GM19397 (cell line): Measurements from ENCODE around the gene TMEM165.
"Not testable (repeated sequence)": the region's sequence is repeated elsewhere in the genome, so short reads cannot be mapped to it uniquely, and the experiment has no call there.

Experiments used
- ATAC-seq: cut with Tn5 transposase; IDR thresholded peaks from one replicate; pipeline ENCODE4 v1.9.1; 2021; ENCODE audit warnings: mild to moderate bottlenecking, moderate library complexity; ENCODE audit not compliant: unreplicated experiment

Gene TMEM165

GRCh38 chr4:55395529-55396307 lies at the start of gene TMEM165:
TMEM165 (plus strand) TSS chr4:55395957; CDS start chr4:55396190, 233 bp downstream.
- peak; percentile 96 for ATAC-seq

GRCh38 chr4:55345980-55346850 lies 49.5 kb upstream of the TMEM165 start, which contains the start of gene SRD5A3:
SRD5A3 (plus strand) TSS chr4:55346242; CDS start chr4:55346337, 95 bp downstream.
- ATAC-seq, result peak; percentile 96

- no peak for ATAC-seq
Observed at GRCh38 chr4:55346851-55347255, 48.9 kb upstream of the TMEM165 start.

- ATAC-seq, result no peak
Observed at GRCh38 chr4:55347610-55348228, 48.0 kb upstream of the TMEM165 start.

DNA sequence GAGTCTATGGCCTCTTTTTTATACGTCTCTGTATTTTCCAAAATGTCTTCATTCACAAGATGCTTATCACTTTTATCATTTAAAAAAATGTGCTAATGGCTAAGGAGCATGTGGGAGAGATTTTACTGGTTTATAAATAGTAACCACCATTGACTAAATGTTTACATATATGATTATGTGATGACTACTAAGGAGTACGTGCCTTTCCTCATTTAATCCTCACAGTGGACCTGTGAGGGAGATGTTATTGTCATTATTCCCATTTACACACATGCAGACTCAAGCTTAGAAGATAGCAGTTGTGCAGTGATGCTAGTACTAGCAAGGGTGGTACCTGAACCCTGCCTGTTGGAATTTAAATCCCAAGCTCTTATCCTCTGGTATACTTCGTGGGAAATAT lies 47.3 kb upstream of the TMEM165 start:
- ATAC-seq, result no peak

DNA sequence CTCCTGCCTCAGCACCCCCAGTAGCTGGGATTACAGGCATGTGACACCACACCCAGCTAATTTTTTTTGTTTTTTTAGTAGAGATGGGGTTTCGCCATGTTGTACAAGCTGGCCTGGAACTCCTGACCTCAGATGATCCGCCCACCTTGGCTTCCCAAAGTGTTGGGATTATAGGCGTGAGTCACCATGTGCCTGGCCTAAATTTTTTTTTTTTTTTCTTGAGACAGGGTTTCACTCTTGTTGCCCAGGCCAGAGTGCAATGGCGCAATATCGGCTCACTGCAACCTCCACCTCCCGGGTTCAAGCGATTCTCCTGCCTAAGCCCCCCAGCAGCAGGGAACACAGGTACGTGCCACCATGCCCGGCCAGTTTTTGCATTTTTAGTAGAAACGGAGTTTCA lies 44.9 kb upstream of the TMEM165 start:
- not testable (repeated sequence) for ATAC-seq

- no peak for ATAC-seq
Observed at GRCh38 chr4:55351824-55352223, 43.9 kb upstream of the TMEM165 start.

GRCh38 chr4:55352726-55353125 lies 43.0 kb upstream of the TMEM165 start:
- ATAC-seq, result no peak

GRCh38 chr4:55353228-55353747 lies 42.5 kb upstream of the TMEM165 start:
- not testable (repeated sequence) for ATAC-seq

DNA sequence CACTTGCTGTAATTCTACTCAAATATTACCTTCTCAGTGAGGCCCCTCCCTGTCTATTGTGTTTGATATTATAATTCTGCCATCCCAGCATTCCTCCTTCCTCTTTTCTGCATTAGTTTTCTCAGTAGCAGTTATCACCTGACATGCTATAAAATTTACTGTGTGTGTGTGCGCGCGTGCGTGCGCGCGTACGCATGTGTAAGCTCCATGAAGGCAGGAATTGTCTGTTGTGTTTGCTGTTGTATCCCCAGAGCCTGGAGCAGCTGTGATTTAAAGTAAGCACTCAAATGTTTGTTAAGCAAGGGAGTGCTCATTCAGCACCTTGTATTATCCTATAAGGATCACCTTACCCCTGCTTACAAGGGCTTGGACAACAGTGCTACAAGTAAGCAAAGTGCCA lies 41.1 kb upstream of the TMEM165 start:
- ATAC-seq, result no peak

DNA sequence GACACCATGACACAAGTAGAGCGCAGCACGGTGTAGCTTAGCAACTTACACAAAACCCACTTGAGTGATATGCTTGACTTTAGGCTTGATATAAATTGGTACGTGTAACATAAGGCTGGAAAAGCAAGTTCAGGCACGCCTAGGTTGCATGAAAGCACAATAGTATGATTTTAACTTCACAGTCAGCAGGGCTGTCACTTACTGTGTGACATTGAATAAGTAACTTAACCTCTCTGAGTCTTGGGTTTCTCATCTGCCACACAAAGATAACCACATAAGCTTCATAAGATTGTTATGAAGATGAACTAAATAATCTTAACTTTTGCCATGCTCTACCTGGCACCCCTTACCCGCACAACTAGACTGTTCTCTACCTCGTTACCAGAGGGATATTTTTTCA lies 40.2 kb upstream of the TMEM165 start:
- ATAC-seq, result no peak

- ATAC-seq, result no peak
Observed at GRCh38 chr4:55356991-55357461, 38.7 kb upstream of the TMEM165 start.

- no peak for ATAC-seq
Observed at GRCh38 chr4:55358246-55358645, 37.5 kb upstream of the TMEM165 start.

GRCh38 chr4:55358668-55359067 lies 37.1 kb upstream of the TMEM165 start:
- ATAC-seq, result peak; percentile 61

DNA sequence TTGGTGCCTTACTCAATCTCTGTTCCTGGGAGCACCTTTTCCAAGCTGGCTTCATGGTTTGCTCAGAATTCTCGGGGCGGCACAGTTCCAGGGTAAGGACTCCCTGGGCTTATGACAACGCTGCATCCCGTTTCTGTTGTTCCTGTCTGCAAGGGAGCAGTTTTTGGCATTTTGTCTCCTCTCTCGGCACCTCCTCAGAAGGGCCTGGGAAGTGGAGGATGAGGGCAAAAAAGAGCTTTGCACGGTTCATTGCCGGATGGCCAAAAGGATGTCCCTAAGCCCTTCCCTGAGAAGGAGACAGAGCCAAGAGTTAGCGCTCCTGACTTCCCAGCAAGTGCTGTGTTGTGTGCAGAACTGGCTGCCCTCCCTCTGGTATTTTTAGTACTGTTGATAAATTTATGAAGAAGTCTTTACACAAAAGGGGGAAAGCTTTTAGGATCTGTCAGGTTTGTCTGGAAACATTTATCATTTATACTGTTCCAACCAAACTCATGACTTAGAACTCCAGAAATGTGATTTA lies 36.3 kb upstream of the TMEM165 start:
- ATAC-seq, result no peak

DNA sequence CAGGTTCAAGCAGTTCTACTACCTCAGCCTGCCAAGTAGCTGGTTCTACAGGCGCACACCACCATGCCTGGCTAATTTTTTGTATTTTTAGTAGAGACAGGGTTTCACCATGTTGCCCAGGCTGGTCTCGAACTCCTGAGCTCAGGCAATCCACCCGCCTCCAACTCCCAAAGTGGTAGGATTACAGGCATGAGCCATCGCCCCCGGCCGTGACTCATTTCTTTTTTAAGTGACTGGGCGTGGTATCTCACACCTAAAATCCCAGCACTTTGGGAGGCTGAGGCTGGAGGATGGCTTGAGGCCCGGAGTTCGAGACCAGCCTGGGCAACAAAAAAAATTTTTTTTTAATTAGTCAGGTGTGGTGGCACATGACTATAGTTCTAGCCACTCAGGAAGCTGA lies 32.8 kb upstream of the TMEM165 start:
- not testable (repeated sequence) for ATAC-seq

DNA sequence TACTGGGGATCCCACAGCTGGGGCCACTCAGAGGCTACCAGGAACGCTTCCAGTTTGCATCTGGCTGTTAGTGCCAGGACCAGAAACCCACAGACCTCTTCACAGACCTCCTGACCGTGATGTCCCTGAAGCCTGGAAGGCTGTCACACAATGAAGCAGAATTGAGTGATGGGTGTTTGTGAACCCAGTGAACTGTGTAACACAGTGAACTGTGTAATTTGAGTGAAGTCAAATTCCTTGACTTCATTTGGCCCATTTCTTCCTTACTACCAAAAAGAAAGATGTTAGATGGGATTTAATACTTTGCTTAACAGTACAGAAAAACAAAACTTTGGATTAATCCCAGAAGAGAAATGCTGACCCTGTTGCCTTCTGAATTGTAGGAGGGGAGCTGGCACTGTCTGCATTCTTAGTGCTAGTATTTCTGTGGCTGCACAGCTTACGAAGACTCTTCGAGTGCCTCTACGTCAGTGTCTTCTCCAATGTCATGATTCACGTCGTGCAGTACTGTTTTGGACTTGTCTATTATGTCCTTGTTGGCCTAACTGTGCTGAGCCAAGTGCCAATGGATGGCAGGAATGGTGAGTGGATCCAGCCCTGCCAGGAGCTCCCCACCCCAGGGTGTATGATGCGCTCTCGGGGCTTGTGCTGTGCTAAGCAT lies 31.9 kb upstream of the TMEM165 start:
- ATAC-seq, result no peak

- no peak for ATAC-seq
Observed at GRCh38 chr4:55364691-55365344, 30.9 kb upstream of the TMEM165 start.

DNA sequence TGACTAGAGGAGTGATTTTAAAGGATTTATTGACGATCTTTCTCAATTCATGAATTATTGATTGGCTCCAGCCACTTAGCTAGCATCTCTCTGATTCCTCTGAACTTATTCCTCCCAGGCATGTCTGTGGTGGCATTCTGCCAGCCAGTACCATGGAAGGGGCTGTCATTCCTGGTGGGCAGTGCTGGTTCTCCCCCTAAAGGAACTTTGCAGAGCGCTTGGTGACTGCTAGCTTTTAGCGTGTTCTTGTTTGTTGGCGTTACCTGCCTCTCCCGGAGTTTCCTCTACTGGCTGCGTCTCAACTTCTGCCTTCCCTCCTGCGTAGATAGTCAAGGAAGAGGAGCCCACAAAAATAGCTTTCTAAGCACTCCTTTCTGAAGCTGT lies 30.4 kb upstream of the TMEM165 start:
- ATAC-seq, result no peak

DNA sequence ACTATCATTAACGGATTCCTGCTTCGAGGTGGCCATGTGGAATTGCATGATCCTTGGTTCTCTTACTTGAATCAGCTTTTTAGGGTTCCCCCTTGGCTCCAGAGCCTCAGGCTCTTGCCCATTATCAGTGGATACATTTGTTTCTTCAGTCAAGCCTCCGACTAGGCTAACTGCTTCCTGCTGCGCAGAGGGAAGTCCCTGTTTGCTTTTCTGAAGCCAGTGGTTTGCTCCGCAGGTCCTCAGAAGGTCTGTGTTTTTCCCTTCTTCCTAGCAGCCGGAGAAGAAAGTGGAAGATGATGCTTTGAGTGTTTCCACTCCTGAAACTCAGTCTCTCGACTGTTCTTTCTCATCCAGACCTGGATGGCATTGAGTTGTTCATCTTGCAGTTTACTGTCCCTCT lies 29.1 kb upstream of the TMEM165 start:
- no peak for ATAC-seq
